BLaER1 treated with 17β-estradiol and CSF1 and Interleukin-3, amounts not matched to agents 10 nM and 100 nM (cell line): Measurements from ENCODE around the gene WNT3.

Experiments
- H3K27ac ChIP-seq, 11 experiments: shearing (Covaris generic); formaldehyde crosslinking; 2 replicates each; pipeline ENCODE4 v1.8.1; 2022
- H3K27me3 ChIP-seq, 11 experiments: shearing (Covaris generic); formaldehyde crosslinking; 2 replicates each; pipeline ENCODE4 v1.8.1; 2022
- H3K36me3 ChIP-seq, 11 experiments: shearing (Covaris generic); formaldehyde crosslinking; 2 replicates each; pipeline ENCODE4 v1.8.1; 2022
- H3K4me1 ChIP-seq, 10 experiments: shearing (Covaris generic); formaldehyde crosslinking; 2 replicates each; pipeline ENCODE4 v1.8.1; 2022
- H3K4me2 ChIP-seq, 11 experiments: shearing (Covaris generic); formaldehyde crosslinking; 2 replicates each; pipeline ENCODE4 v1.8.1; 2022
- H3K4me3 ChIP-seq, 10 experiments: shearing (Covaris generic); formaldehyde crosslinking; 2 replicates each; pipeline ENCODE4 v1.8.1; 2022
- H3K9ac ChIP-seq, 11 experiments: shearing (Covaris generic); formaldehyde crosslinking; 2 replicates each; pipeline ENCODE4 v1.8.1; 2022
- H3K9me3 ChIP-seq, 11 experiments: shearing (Covaris generic); formaldehyde crosslinking; replicated peaks in 1 of 11; 2 replicates each; pipeline ENCODE4 v1.8.1; 2022
- H4K20me1 ChIP-seq, 11 experiments: shearing (Covaris generic); formaldehyde crosslinking; 2 replicates each; pipeline ENCODE4 v1.8.1; 2022
- Cebpa-rat ChIP-seq, 11 experiments: shearing (Covaris generic); IDR thresholded peaks; 2 replicates each; pipeline ENCODE4 v1.8.1; 2022

Gene WNT3

DNA sequence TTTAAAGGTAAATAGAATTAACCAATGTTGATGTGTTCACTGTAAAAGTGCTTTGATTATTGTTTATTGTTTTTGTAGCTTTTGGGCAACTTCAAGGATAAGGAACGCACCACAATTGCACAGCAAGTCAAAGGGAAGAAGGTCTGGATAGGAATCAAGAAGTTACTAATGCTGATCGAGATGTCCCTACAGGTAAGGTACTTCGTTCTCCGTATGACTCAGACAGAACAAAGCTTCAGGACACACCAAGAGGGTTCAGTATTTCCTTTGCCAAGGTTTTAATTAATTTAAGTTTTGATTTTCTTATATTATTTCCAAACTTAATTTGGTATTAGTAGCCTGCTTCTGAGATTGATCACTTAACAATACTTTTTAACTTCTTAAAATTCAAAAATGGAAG lies 67.1 kb downstream of the WNT3 start:
- Histone ChIP-seq H4K20me1 (no peaks in the 10 kb centered on the region), H3K4me2 (no peak overlapping the region), H3K9me3 (no peaks in the 10 kb centered on the region), H3K27ac (no peak overlapping the region), H3K27me3 (no peaks in the 10 kb centered on the region), H3K36me3 (peaks cover 52 to 88% (median 73%) of the 10 kb centered on the region in 11 experiments), H3K9ac (no peak overlapping the region), H3K4me1 (peaks cover 0 to 14% (median 0%) of the 10 kb centered on the region in 10 experiments; a peak in 3 of 20 replicates), H3K4me3 (no peak overlapping the region)
- no peak for TF ChIP-seq Cebpa-rat (IDR thresholded peaks at IDR 0.05)

DNA sequence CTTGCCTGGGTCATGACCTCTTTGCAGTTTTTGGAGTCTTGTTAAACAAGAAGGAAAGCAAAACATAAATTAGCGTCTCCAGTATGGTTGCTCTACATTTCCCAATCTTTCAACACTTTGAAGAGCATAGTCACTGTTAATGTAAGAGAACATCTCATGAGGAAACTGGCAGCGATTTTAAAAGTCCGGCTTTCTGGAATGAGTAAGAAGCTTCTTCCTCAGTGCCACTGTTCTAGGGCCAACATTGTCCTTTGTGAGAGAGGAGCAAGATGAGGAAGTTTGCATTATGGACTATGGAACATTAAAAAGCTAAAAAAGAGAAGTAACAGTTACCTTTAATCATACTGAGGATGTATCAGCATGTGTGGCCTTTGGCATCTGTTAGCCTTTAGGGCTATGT lies 73.1 kb downstream of the WNT3 start:
- Histone ChIP-seq H3K9ac (no peak overlapping the region), H3K27ac (no peak overlapping the region), H3K4me2 (no peak overlapping the region), H3K27me3 (no peaks in the 10 kb centered on the region), H3K4me1 (peaks cover 0 to 14% (median 0%) of the 10 kb centered on the region in 10 experiments; a peak in 3 of 20 replicates), H4K20me1 (0 out of 22 replicates have a peak, but pooled peaks cover 0 to 5% (median 0%) of the 10 kb centered on the region in 11 experiments), H3K9me3 (no peaks in the 10 kb centered on the region), H3K36me3 (peaks cover 5 to 69% (median 31%) of the 10 kb centered on the region in 11 experiments; a peak in 20 of 22 replicates), H3K4me3 (no peak overlapping the region)
- TF ChIP-seq Cebpa-rat (IDR thresholded peaks at IDR 0.05), result no peak

DNA sequence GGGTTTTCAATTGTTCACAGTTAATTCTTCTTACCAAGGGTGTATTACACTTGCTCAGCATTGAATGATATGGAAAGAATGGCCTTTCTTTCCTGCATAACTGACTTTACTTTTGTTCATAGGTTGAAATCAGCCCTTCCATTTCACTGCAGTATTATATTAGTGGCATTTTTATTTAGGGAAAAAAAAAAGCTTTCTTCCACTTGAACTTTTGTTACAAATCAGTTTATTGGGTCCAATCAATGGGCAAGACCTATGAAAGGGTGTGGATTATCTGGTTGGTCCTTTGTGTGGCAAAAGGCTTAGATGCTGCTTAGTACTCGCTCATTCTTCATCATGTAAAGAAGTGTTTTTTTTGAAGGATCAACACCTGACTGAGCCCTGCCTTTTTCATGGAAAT lies 74.1 kb downstream of the WNT3 start:
- Histone ChIP-seq H3K4me1 (peaks cover 0 to 13% (median 0%) of the 10 kb centered on the region in 10 experiments; a peak in 3 of 20 replicates), H3K36me3 (peaks cover under 1 to 69% (median 25%) of the 10 kb centered on the region in 11 experiments; a peak in 15 of 22 replicates), H4K20me1 (0 out of 22 replicates have a peak, but pooled peaks cover 0 to 5% (median 0%) of the 10 kb centered on the region in 11 experiments), H3K9me3 (no peaks in the 10 kb centered on the region), H3K4me2 (no peak overlapping the region), H3K9ac (no peak overlapping the region), H3K27me3 (no peaks in the 10 kb centered on the region), H3K27ac (no peak overlapping the region), H3K4me3 (no peak overlapping the region)
- no peak for TF ChIP-seq Cebpa-rat (IDR thresholded peaks at IDR 0.05)

DNA sequence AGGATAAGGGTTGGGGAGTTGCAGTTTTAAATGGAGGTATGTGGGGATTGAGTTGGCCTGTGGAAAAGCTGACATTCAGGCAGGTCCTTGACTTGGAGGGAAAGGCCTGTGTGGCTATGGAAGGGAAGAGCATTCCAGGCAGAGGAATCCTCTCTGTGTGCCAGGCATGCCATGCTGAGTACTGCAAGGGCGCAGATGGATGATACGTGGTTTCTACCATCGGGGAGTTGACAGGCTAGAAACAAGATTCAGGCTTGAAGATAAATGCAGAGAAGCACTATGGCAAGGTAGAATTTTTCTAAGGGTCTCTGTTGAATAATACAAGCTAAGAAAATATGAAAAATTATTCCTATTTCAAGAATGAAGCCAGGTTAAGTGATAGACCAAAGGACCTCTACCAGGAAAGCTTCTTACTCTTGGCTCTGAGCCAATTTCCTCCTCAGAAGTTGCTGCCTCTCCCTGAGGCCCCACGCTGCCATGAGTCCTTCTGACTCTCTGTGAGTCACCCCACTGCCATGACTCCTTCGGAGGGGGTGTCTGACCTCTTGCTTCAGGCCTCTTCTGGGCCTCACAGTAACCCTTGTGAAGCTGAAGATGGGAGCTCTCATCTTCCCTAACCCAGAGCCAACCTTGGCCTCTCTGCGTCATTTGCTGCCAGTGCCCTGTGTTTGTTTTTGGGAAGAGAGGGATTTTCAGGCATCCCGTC lies 75.8 kb downstream of the WNT3 start:
- H3K4me2 ChIP-seq, result no peak overlapping the region
- no peak overlapping the region for H3K4me3 ChIP-seq
- H3K36me3 ChIP-seq, result peaks cover 0 to 78% (median 24%) of the 10 kb centered on the region in 11 experiments; a peak in 15 of 22 replicates
- H3K9me3 ChIP-seq, result no peaks in the 10 kb centered on the region
- H3K9ac ChIP-seq, result no peak overlapping the region
- no peaks in the 10 kb centered on the region for H3K27me3 ChIP-seq
- H3K27ac ChIP-seq, result no peak overlapping the region
- no peak for TF ChIP-seq Cebpa-rat (IDR thresholded peaks at IDR 0.05)
- 0 out of 22 replicates have a peak, but pooled peaks cover 0 to 5% (median 0%) of the 10 kb centered on the region in 11 experiments for H4K20me1 ChIP-seq
- no peaks in the 10 kb centered on the region for H3K4me1 ChIP-seq

- H3K27me3 ChIP-seq, result no peaks in the 10 kb centered on the region
- peaks cover 0 to 14% (median 10%) of the 10 kb centered on the region in 10 experiments; a peak in 17 of 20 replicates for H3K4me1 ChIP-seq
- no peak overlapping the region for H3K4me3 ChIP-seq
- H3K27ac ChIP-seq, result no peak overlapping the region
- H4K20me1 ChIP-seq, result 0 out of 22 replicates have a peak, but pooled peaks cover 0 to 5% (median 0%) of the 10 kb centered on the region in 11 experiments
- H3K9me3 ChIP-seq, result no peaks in the 10 kb centered on the region
- no peak overlapping the region for H3K4me2 ChIP-seq
- TF ChIP-seq Cebpa-rat (IDR thresholded peaks at IDR 0.05), result no peak
- H3K9ac ChIP-seq, result no peak overlapping the region
- peaks cover 0 to 77% (median 24%) of the 10 kb centered on the region in 11 experiments; a peak in 14 of 22 replicates for H3K36me3 ChIP-seq
These were observed 77.3 kb downstream of the WNT3 start for GRCh38 chr17:46741122-46741730.

- Histone ChIP-seq H3K9me3 (no peaks in the 10 kb centered on the region), H3K9ac (no peak overlapping the region), H3K4me3 (no peak overlapping the region), H3K4me2 (no peak overlapping the region), H4K20me1 (0 out of 22 replicates have a peak, but pooled peaks cover 0 to 5% (median 0%) of the 10 kb centered on the region in 11 experiments), H3K27me3 (no peaks in the 10 kb centered on the region), H3K27ac (no peak overlapping the region), H3K36me3 (peaks cover 0 to 75% (median 24%) of the 10 kb centered on the region in 11 experiments; a peak in 14 of 22 replicates), H3K4me1 (peaks cover 8 to 23% (median 20%) of the 10 kb centered on the region in 10 experiments; a peak in 19 of 20 replicates)
- TF ChIP-seq Cebpa-rat (IDR thresholded peaks at IDR 0.05), result no peak
These were observed 78.5 kb downstream of the WNT3 start for GRCh38 chr17:46739982-46740381.

DNA sequence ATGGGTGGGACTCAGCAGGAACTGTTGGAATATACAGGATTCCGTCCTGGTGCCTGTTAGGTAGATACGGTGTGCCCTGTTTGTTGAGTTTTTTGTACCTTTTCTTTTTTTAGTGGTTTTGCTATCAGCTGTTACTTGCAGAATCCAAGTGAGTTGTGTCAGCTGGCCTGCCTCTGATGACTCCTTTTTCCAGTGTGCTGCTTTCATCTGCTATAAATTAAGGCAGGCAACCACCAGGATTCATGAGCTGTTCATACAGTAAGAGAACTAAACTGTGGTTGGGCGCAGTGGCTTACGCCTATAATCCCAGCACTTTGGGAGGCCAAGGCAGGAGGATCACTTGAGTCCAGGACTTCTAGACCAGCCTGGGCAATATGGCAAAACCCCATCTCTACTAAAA lies 79.9 kb downstream of the WNT3 start:
- no peaks in the 10 kb centered on the region for H3K9me3 ChIP-seq
- no peak overlapping the region for H3K4me3 ChIP-seq
- 0 out of 22 replicates have a peak, but pooled peaks cover 0 to 5% (median 0%) of the 10 kb centered on the region in 11 experiments for H4K20me1 ChIP-seq
- H3K27me3 ChIP-seq, result no peaks in the 10 kb centered on the region
- no peak overlapping the region for H3K27ac ChIP-seq
- H3K9ac ChIP-seq, result no peak overlapping the region
- H3K4me2 ChIP-seq, result no peak overlapping the region
- TF ChIP-seq Cebpa-rat (IDR thresholded peaks at IDR 0.05), result no peak
- peaks cover 3 to 69% (median 24%) of the 10 kb centered on the region in 11 experiments; a peak in 16 of 22 replicates for H3K36me3 ChIP-seq
- peaks cover 8 to 23% (median 20%) of the 10 kb centered on the region in 10 experiments; a peak in 19 of 20 replicates for H3K4me1 ChIP-seq

GRCh38 chr17:46737326-46737725 lies 81.2 kb downstream of the WNT3 start:
- peak overlapping the region in 5 of 11 experiments; percentile 12 to 66 (median 62); a peak in 5 of 22 replicates for H3K4me2 ChIP-seq
- no peak overlapping the region for H3K9ac ChIP-seq
- H3K9me3 ChIP-seq, result no peaks in the 10 kb centered on the region
- H3K4me1 ChIP-seq, result peaks cover 8 to 23% (median 20%) of the 10 kb centered on the region in 10 experiments; a peak in 19 of 20 replicates
- no peaks in the 10 kb centered on the region for H3K27me3 ChIP-seq
- 0 out of 22 replicates have a peak, but pooled peaks cover 0 to 4% (median 0%) of the 10 kb centered on the region in 11 experiments for H4K20me1 ChIP-seq
- no peak overlapping the region for H3K4me3 ChIP-seq
- H3K27ac ChIP-seq, result no peak overlapping the region
- TF ChIP-seq Cebpa-rat (IDR thresholded peaks at IDR 0.05), result no peak
- peaks cover 11 to 69% (median 23%) of the 10 kb centered on the region in 11 experiments; a peak in 20 of 22 replicates for H3K36me3 ChIP-seq

DNA sequence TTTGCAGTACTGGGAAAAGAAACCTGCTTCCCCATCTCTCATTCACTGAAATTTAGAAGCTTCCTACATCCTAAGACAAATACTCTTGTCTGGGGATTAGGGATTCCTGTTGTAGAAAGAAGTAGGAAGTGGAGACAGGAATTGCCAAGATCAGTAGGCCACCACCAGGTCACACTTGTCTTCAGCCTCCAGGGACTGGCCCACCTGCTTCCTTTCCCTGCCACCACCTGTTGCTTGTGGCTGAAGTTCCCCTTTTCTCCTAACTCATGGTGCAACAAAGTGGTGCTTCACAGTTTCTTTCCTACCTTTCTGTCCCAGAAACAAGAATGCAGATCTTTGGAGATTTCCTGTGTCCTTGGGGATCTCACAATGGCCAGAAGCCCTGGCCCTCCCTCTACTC lies 82.4 kb downstream of the WNT3 start:
- peak overlapping the region in 10 of 11 experiments; percentile 20 to 72 (median 48); a peak in 17 of 22 replicates for H3K4me2 ChIP-seq
- H3K9me3 ChIP-seq, result no peaks in the 10 kb centered on the region
- peaks cover 11 to 66% (median 19%) of the 10 kb centered on the region in 11 experiments; a peak in 20 of 22 replicates for H3K36me3 ChIP-seq
- H3K27ac ChIP-seq, result no peak overlapping the region
- H3K27me3 ChIP-seq, result no peaks in the 10 kb centered on the region
- TF ChIP-seq Cebpa-rat (IDR thresholded peaks at IDR 0.05), result no peak
- no peak overlapping the region for H3K9ac ChIP-seq
- peaks cover 8 to 23% (median 20%) of the 10 kb centered on the region in 10 experiments; a peak in 19 of 20 replicates for H3K4me1 ChIP-seq
- no peak overlapping the region for H3K4me3 ChIP-seq
- H4K20me1 ChIP-seq, result 0 out of 22 replicates have a peak, but pooled peaks cover 0 to 4% (median 0%) of the 10 kb centered on the region in 11 experiments
